HG02571 (cell line): ENCODE measurements around the gene PTPN1.
"Not testable (repeated sequence)": the region's sequence is repeated elsewhere in the genome, so short reads cannot be mapped to it uniquely, and the experiment has no call there.

Source experiments
- ATAC-seq: cut with Tn5 transposase; IDR thresholded peaks from one replicate; pipeline ENCODE4 v1.9.1; 2021; ENCODE audit warnings: mild to moderate bottlenecking, moderate library complexity; ENCODE audit not compliant: unreplicated experiment

The PTPN1 gene

GRCh38 chr20:50478162-50478990 lies 31.8 kb upstream of the PTPN1 start:
- no peak for ATAC-seq

DNA sequence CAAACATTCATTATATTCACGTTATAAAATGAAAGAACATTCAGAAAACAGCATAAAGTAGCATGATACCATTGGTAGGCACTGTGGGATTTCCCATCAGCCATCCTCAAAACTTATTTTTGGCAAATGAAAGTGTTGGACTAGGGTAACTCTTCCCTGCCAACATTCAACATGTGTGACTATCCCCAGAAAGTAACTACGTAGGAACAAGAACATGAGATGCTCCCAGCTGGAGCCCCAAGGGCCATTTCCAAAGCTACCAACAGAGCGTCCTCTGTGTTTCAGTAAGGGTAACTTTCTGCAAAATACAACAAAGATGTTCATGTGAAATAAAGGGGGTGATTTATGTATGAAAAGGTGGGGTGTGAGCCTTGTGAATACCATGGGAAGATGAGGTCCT lies 28.4 kb upstream of the PTPN1 start:
- ATAC-seq, result no peak

DNA sequence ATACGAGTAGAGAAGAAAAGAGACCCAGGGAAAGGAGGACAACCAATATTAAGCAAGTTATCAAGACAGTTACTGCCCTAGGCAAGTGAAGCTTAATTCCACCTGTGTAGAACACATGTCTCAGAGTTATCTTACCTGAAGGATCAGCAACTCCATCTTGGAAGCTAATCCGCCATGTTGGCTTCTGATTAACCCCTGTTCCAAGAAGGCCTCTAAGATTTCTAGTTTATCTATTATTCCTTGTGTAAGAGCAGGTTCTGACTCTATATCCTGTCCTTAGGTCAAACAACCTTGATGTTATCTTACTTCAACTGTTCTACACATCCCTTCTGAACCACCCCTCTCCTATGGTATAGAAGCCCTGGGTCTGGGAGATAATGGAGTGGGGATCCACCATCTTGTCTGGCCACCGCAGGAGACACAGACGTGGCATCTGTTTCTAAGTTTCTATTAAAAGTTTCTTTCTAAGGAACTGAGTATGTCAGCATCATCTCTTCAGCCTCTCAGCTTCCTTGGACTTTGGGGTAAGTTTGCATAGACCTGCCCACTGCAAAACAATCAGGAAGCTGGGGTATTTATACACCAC lies 27.7 kb upstream of the PTPN1 start:
- ATAC-seq, result no peak

- ATAC-seq, result no peak
These were observed 25.8 kb upstream of the PTPN1 start for GRCh38 chr20:50484271-50484976.

DNA sequence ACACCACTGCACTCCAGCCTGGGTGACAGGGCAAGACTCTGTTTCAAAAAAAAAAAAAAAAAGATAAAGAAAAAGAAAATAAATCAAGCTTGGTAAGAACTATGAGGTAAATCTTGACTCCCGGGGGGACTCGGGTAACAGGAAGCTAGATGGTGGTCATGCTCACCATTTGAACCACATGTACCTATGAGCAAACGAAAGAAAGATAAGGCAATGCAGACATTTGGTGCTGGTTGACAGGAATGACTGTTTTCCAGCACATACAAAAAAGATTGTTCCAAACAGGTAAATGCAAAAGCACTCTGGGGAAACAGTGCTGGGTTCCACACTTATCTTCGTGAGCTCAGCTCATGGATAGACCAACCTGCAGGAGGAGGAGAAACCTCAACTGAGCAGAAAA lies 22.8 kb upstream of the PTPN1 start:
- no peak for ATAC-seq

DNA sequence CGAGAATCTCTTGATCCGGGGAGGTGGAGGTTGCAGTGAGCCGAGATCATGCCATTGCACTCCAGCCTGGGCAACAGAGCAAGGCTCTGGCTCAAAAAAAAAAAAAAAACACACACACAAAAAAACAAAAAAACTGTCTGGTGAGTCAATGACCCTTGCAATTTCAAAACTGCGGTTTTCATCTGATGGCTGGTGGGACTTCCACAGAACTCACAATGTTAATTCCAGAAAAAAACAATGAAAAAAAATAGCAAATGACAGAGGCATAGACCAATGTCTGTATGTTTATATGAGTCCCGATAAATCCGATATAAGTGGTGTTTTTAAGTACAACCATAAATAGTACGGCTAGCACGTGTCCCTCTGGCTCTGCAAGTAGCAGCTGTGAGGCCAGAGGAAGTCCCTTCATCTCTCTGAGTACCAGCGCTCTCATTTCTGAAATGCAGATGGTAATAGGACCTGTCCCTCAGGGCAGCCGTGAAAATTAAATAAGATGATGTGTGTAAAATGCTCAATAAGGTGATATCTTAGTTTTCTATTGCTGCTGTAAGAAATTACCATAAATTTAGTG lies 21.9 kb upstream of the PTPN1 start:
- ATAC-seq, result no peak

DNA sequence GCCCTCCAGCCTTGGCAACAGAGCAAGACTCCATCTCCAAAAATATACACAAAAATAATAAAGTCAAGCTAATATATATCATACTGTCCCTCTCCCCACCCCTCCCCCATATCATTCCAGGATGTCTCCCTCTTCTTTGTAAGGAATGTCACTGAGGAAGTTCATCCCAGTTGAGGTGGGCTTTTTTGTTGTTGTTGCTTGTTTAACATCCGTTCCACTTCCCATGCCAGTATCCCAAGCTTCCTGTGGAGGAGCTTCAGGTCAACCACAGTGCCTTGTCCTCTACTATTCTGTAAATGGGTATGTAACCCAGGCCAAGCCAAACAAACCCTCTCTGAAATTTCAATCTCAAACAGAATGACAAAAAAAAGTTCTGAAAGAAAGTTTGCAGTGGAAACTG lies 19.0 kb upstream of the PTPN1 start:
- no peak for ATAC-seq

DNA sequence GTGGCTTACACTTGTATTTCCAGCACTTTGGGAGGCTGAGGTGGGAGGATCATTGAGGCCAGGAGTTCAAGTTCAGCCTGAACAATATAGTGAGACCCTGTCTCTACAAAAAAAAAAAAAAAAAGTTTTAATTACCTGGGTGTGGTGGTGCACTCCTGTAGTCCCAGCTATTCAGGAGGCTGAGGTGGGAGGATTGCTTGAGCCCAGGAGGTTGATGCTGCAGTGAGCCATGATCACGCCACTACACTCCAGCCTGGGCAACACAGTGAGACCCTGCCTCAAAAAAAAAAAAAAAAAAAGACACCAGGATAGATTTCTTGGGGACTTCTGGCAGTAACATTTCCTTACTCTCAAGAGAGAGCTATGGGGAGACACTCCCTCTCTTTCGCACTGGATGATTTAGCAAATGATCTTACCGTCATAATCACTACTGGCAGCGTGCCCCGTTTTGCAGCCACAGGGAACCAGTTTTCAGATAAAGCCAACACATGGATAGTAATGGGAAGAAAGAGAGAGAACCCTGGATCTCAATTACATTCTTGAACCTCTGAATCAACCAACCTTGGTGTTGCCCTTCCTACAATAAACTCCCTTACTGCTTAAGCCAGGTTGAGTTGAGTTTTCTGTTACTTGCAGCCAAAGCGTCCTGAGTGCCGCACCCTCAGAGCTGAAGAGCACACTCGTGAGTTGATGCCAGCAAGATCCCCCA lies 18.1 kb upstream of the PTPN1 start:
- no peak for ATAC-seq

DNA sequence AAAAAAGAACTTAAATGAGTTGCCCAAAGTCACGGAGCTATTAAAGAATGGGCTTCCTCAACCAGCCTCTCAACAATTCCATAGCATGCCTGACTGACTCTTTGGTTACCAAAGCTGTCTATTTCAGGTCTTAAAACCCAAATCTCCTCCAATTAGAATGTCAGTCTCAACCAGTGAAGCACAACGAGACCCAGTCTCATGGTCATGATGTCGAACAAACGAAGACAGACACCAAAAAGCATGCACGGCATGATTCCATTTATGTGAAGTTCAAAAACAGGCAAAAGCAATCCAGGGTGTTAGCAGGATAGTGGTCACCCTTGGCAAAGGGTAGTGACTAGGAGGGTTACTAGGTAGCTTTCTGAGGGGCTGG lies 16.3 kb upstream of the PTPN1 start:
- ATAC-seq, result no peak

- ATAC-seq, result no peak
These were observed 15.8 kb upstream of the PTPN1 start for GRCh38 chr20:50494428-50494827.

GRCh38 chr20:50496773-50497385 lies 13.3 kb upstream of the PTPN1 start:
- no peak for ATAC-seq

DNA sequence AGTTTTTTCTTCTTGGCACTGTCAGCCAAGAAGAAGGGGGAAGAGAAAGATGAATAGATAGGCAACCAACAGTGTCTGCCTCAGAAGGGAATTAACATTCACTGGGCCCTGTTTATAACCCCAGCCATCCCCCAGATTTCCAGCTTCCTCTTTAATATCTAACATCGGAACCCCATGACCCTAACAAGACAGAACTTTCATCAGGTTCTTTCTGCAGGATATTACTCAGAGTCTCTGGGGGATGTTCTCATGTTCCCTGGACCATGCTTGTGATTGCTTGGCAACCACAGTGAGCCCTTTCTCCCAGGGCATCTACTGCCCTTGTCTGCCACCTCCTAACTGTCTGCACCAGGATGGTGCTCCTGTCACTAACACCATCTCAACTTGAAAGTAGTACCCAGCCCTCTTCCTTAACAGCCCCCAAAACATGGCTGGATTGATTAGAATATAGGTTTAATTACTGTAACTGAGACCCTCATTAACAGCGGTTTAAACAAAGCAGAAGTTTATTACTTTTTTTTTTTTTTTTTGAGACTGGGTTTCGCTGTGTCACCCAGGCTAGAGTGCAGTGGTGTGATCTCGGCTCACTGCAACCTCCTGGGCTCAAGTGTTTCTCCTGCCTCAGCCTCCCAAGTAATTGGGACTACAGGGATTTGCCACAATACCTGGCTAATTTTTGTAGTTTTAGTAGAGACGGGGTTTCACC lies 12.0 kb upstream of the PTPN1 start:
- ATAC-seq, result no peak

- no peak for ATAC-seq
These were observed 10.2 kb upstream of the PTPN1 start for GRCh38 chr20:50499938-50500337.

DNA sequence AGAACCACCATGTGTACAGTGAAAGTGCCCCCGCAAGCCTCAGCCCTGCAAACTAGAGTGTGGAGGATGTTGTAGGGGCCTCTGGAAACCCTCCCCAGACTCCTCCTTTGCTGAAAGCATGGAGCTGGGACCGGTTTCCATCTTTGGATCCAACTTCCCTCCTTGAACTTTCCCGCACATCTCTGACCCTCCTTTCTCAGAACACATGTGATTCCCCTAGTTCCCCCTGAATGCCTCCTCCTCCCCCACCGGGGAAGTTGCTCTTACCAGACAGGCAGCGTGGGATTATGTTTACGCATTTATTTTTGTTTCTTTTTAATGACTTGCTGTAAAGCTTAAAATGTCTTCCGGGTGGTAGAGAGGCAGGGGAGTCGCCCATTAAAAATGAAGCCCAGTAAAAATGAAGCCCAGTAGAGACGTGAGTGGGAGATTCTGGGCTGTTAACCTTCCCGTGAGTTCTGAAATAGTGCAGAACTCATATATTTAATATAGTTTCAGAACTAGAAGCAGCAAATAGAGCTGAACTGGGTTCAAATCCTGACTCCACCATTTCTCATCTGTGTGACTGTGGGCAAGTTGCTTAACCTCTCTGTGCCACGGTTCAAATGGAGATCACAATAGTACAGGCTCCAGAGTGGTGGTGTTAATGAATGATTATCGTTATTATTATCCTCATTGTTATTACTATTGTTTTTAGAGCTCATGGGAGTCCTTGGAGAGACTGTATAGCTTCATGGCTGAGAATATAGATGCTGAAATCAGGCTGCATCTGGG lies 8.0 kb upstream of the PTPN1 start:
- ATAC-seq, result no peak

DNA sequence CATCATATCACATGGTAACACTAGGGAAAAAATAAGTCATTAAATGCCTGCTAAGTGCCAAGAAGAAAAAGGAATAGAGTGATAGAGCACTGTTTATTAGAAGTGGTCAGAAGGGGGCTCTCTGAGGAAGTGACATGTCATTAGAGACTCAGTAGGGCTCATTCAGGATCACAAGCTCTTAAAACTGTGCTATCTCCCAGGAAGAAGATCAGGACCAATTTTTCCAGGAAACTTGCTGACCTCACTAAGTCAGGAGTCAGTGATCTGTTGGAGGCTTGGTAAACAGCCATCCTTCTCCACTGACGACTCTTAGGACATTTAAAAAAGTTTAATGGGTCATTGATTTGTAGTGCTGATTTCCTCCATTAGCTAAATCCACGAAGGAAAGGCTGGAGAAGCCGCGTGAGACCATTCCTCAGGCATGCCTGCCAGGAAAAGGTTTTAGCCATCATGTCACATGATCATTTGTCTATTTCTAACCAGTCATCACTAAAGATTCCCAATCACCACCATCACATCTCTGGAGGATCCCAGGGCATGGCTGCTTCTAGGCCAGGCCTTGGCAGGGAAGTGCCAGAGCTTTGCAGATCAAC lies 5.9 kb upstream of the PTPN1 start:
- ATAC-seq, result no peak

GRCh38 chr20:50506270-50506579 lies 4.0 kb upstream of the PTPN1 start:
- ATAC-seq, result no peak

- not testable (repeated sequence) for ATAC-seq
These were observed 2.4 kb upstream of the PTPN1 start for GRCh38 chr20:50507745-50508144.

GRCh38 chr20:50508171-50508755 lies 1.9 kb upstream of the PTPN1 start:
- ATAC-seq, result no peak
